H1 (cell line): ENCODE measurements around the gene PRKAR2B. TPM values are rescaled to one million over a fixed set of nuclear protein-coding genes. Genes with fewer than 3 reads are reported as not detected.
A peak's percentile ranks its signal among the peaks of the same experiment; 100 is the strongest.

Experiments
- CBX5 ChIP-seq: fragments of 300-800, 300-1000 bp; sonication (generic); IDR thresholded peaks from 2 replicates; pipeline ENCODE4 v1.7.1; 2016; ENCODE audit warnings: antibody characterized with exemption, low read length, low read depth
- FOSL1 ChIP-seq: IDR thresholded peaks from 2 replicates; pipeline ENCODE4 v1.6.1; 2011; ENCODE audit warnings: mild to moderate bottlenecking, low read depth, low read length, moderate library complexity; ENCODE audit not compliant: insufficient read depth
- JUN ChIP-seq: IDR thresholded peaks from 2 replicates; pipeline ENCODE4 v1.6.1; 2011; ENCODE audit warnings: low read depth, mild to moderate bottlenecking, improper control_type of control experiment, low read length
- KDM5A ChIP-seq: fragments of 200-600 bp; IDR thresholded peaks from 2 replicates; pipeline ENCODE4 v1.7.1; 2012; ENCODE audit warnings: mild to moderate bottlenecking, low read length, inconsistent platforms, mixed read lengths
- MAFK ChIP-seq: IDR thresholded peaks from 2 replicates; pipeline ENCODE4 v1.6.1; 2012; ENCODE audit warnings: low read depth, mild to moderate bottlenecking, improper control_type of control experiment, low read length
- NANOG ChIP-seq: IDR thresholded peaks from 2 replicates; pipeline ENCODE4 v1.6.1; 2011; ENCODE audit warnings: low read length, low read depth, mild to moderate bottlenecking, inconsistent platforms; ENCODE audit not compliant: insufficient read depth, poor library complexity, severe bottlenecking
- NRF1 ChIP-seq: IDR thresholded peaks from 2 replicates; pipeline ENCODE4 v1.6.1; 2011; ENCODE audit warnings: mild to moderate bottlenecking, low read depth, low read length, improper control_type of control experiment
- POLR2A ChIP-seq, 2 experiments: IDR thresholded peaks; 1 replicate in 1 of 2; 2 replicates in 1 of 2; pipeline ENCODE4 v1.6.1; 2011; ENCODE audit warnings: low read depth in 2 of 2, low read length in 2 of 2, mild to moderate bottlenecking in 2 of 2; ENCODE audit errors: control extremely low read depth in 1 of 2
- RAD21 ChIP-seq, 2 experiments: IDR thresholded peaks in 1 of 2; conservative IDR thresholded peaks in 1 of 2; 2 replicates each; pipeline ENCODE4 v1.6.1; 2011; ENCODE audit warnings: low read depth in 2 of 2, low read length in 2 of 2, improper control_type of control experiment in 1 of 2, inconsistent platforms in 1 of 2, mild to moderate bottlenecking in 1 of 2, moderate library complexity in 1 of 2
- RFX5 ChIP-seq: IDR thresholded peaks from 2 replicates; pipeline ENCODE4 v1.6.1; 2011; ENCODE audit warnings: low read depth, low read length, improper control_type of control experiment, borderline replicate concordance
- SP1 ChIP-seq: IDR thresholded peaks from 2 replicates; pipeline ENCODE4 v1.6.1; 2011; ENCODE audit warnings: low read depth, low read length
- SP2 ChIP-seq: IDR thresholded peaks from 2 replicates; pipeline ENCODE4 v1.6.1; 2012; ENCODE audit warnings: mild to moderate bottlenecking, low read length, inconsistent platforms
- YY1 ChIP-seq: IDR thresholded peaks from 2 replicates; pipeline ENCODE4 v1.6.1; 2011; ENCODE audit warnings: low read depth, mild to moderate bottlenecking, low read length
- ZNF274 ChIP-seq: IDR thresholded peaks from 2 replicates; pipeline ENCODE4 v1.7.0; 2012; ENCODE audit warnings: low read length, borderline replicate concordance; ENCODE audit errors: extremely low read depth
- polyA plus RNA-seq, 7 experiments: library from polyadenylated mRNA; depleted of rRNA in 3 of 7; stranded (reverse) in 5 of 7; unstranded in 2 of 7; fragments of >200 nt in 5 of 7; fragments of 200-250 nt in 2 of 7; gene quantifications; 1 replicate in 5 of 7; 2 replicates in 1 of 7; 4 replicates in 1 of 7; pipeline versions ENCODE4 v1.2.1 to v1.2.3, GENCODE V29; 2011 to 2013; ENCODE audit warnings: missing spikeins in 2 of 7, mixed read lengths in 2 of 7
- total RNA-seq: library from RNA; stranded (reverse); fragmentation: NEBNext Ultra II Directional; extraction: Animal tissue kit (Norgen Biotek cat#: 25700); gene quantifications from 2 replicates; pipeline ENCODE4 v1.2.1, GENCODE V29; 2021
- TF ChIP-seq, protein P1 (sequence below), 3 experiments: IDR thresholded peaks; 1 replicate in 2 of 3; 2 replicates in 1 of 3; pipeline versions ENCODE4 v1.5.1 to v1.6.1; 2011; ENCODE audit warnings: low read length in 3 of 3, mild to moderate bottlenecking in 3 of 3, inconsistent platforms in 2 of 3, low read depth in 1 of 3, moderate library complexity in 1 of 3; ENCODE audit not compliant: insufficient read depth in 1 of 3; ENCODE audit errors: control extremely low read depth in 1 of 3
- TF ChIP-seq, protein P2 (sequence below): IDR thresholded peaks from 2 replicates; pipeline ENCODE4 v1.6.1; 2011; ENCODE audit warnings: low read depth, mild to moderate bottlenecking, low read length; ENCODE audit not compliant: insufficient read depth

PRKAR2B gene
- total and polyA plus RNA-seq, 2 of the 8 experiments (the other 6 are each of a cell fraction or from before 2014, with no cell fraction given): 10.4 to 37.0 TPM

DNA sequence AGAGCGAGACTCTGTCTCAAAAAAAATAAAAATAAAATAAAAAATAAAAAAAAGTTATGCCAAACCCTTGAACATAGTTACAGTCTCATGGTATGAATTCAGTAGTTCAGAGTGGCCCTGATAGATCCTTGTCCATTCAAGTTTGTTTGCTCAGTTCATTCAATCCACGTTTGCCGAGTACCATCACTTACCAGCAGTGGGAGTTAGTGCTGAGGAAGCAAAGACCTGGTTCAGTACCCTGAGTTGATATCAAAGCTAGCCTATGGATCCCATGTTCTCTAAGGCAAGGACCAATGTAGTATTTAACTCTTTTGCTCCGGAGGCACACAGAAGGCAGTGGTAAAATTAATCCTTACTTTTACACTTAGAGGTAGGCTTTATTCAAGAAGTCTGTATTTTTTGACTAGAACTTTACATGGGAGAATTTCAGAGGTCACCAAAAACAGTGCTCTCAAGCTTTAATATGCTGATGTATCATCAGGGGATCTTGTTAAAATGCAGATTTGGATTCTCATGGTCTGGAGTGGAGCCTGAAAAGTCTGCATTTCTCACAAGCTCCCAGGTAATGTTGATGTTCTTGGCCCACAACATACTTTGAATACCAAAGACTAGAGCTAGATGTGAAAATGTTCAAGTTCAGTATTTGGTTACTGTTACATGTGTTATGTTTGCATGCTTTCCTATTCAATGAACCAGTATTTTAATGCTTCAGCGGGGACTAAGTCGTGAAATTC is 86.1 kb downstream of the PRKAR2B start (continued):
- TF ChIP-seq, protein P1, sequence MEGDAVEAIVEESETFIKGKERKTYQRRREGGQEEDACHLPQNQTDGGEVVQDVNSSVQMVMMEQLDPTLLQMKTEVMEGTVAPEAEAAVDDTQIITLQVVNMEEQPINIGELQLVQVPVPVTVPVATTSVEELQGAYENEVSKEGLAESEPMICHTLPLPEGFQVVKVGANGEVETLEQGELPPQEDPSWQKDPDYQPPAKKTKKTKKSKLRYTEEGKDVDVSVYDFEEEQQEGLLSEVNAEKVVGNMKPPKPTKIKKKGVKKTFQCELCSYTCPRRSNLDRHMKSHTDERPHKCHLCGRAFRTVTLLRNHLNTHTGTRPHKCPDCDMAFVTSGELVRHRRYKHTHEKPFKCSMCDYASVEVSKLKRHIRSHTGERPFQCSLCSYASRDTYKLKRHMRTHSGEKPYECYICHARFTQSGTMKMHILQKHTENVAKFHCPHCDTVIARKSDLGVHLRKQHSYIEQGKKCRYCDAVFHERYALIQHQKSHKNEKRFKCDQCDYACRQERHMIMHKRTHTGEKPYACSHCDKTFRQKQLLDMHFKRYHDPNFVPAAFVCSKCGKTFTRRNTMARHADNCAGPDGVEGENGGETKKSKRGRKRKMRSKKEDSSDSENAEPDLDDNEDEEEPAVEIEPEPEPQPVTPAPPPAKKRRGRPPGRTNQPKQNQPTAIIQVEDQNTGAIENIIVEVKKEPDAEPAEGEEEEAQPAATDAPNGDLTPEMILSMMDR (IDR thresholded peaks at IDR 0.05; ENCODE audit: control extremely low read depth in 1 of 3, insufficient read depth in 1 of 3, low read depth in 1 of 3, low read length in 3 of 3): peak in 2 of 3 experiments; percentile 31 to 50; a peak in 3 of 4 replicates
- TF ChIP-seq SP2 (no peak), NRF1 (no peak), KDM5A (no peak), SP1 (0 out of 2 replicates have a peak, but pooled peaks have one; percentile 5), POLR2A (IDR thresholded peaks at IDR 0.05; ENCODE audit: control extremely low read depth in 1 of 2, low read depth in 2 of 2, low read length in 2 of 2) (no peak), JUN (no peak), RFX5 (no peak), RAD21 (IDR thresholded peaks at IDR 0.05 in 1 of 2, conservative IDR thresholded peaks at IDR 0.05 in 1 of 2; ENCODE audit: low read depth in 2 of 2, low read length in 2 of 2) (peak; percentile 19 to 50; a peak in 3 of 4 replicates), MAFK (no peak), CBX5 (no peak), FOSL1 (no peak), ZNF274 (no peak), NANOG (no peak), YY1 (no peak)
- TF ChIP-seq, protein P2, sequence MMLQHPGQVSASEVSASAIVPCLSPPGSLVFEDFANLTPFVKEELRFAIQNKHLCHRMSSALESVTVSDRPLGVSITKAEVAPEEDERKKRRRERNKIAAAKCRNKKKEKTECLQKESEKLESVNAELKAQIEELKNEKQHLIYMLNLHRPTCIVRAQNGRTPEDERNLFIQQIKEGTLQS: no peak
